ENCODE measurements around the gene ZC3H11A.
"Not testable (repeated sequence)": the region's sequence is repeated elsewhere in the genome, so short reads cannot be mapped to it uniquely, and the experiment has no call there.

The ZC3H11A gene

DNA sequence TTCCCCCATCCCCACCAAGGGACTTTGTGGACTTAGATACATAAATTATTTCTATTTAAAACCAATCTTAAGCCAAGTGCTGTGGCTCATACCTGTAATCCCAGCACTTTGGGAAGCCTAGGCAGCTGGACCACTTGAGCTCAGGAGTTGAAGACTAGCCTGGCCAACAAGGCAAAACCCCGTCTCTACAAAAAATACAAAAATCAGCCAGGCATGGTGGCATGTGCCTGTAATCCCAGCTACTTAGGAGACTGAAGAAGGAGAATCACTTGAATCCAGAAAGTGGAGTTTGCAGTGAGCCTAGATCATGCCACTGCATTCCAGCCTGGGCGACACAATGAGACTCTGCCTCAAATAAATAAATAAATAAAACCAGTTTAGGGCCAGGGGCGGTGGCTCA, 34.9 kb upstream of the ZC3H11A start:
- ChIA-PET CTCF (interaction anchor here (0.7 kb wide), 1 partner anchor 10 kb away, joined by 3 read pairs; no protein-coding TSS in a partner anchor), POLR2A (no interaction called here)
- no peak overlapping the region for H3K4me3 ChIP-seq (ENCODE audit: low read depth, low read length)
- no peak for DNase-seq (ENCODE audit: low read depth, low spot score)
- TF ChIP-seq, protein P1, sequence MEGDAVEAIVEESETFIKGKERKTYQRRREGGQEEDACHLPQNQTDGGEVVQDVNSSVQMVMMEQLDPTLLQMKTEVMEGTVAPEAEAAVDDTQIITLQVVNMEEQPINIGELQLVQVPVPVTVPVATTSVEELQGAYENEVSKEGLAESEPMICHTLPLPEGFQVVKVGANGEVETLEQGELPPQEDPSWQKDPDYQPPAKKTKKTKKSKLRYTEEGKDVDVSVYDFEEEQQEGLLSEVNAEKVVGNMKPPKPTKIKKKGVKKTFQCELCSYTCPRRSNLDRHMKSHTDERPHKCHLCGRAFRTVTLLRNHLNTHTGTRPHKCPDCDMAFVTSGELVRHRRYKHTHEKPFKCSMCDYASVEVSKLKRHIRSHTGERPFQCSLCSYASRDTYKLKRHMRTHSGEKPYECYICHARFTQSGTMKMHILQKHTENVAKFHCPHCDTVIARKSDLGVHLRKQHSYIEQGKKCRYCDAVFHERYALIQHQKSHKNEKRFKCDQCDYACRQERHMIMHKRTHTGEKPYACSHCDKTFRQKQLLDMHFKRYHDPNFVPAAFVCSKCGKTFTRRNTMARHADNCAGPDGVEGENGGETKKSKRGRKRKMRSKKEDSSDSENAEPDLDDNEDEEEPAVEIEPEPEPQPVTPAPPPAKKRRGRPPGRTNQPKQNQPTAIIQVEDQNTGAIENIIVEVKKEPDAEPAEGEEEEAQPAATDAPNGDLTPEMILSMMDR (IDR thresholded peaks at IDR 0.05; ENCODE audit: insufficient read depth, low read length, missing control alignments): no peak

DNA sequence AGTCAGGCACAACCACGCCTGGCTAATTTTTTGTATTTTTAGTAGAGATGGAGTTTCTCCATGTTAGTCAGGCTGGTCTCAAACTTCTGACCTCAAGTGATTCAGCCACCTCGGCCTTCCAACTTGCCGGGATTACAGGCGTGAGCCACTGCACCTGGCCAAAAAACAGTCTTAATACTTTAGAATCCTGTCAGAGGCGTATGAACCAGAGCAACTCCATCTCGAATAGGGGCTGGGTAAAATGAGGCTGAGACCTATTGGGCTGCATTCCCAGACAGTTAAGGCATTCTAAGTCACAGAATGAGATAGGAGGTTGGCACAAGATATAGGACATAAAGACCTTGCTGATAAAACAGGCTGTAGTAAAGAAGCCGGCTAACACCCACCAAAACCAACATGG, 33.5 kb upstream of the ZC3H11A start:
- CTCF ChIA-PET; DNase-seq (ENCODE audit: low read depth, low spot score); POLR2A ChIA-PET; H3K4me3 ChIP-seq (ENCODE audit: low read depth, low read length): not testable (repeated sequence)

DNA sequence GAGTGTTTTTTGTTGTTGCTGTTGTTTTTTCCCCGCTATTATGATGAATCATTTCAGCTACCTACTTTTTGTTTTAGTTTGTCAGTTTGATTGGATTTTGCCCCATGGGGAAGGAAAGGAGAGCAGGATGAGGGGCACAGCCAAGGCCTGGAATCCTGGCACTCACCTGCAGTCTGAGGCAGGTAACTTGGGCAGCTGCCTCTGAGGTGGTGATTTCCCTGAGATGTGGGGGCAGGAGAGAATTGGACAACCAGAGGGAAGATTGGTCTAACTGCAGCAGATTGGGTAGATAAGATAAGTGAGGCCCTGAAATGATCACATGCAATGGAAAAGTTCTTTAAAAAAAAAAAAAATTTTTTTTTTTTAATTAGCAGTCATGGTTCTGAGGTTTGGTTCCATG, 31.9 kb upstream of the ZC3H11A start:
- no peak for DNase-seq (ENCODE audit: low read depth, low spot score)
- no peak overlapping the region for H3K4me3 ChIP-seq (ENCODE audit: low read depth, low read length)
- ChIA-PET CTCF (no interaction called here), POLR2A (no interaction called here)
- TF ChIP-seq, protein P1 (IDR thresholded peaks at IDR 0.05; ENCODE audit: insufficient read depth, low read length, missing control alignments): no peak

DNA sequence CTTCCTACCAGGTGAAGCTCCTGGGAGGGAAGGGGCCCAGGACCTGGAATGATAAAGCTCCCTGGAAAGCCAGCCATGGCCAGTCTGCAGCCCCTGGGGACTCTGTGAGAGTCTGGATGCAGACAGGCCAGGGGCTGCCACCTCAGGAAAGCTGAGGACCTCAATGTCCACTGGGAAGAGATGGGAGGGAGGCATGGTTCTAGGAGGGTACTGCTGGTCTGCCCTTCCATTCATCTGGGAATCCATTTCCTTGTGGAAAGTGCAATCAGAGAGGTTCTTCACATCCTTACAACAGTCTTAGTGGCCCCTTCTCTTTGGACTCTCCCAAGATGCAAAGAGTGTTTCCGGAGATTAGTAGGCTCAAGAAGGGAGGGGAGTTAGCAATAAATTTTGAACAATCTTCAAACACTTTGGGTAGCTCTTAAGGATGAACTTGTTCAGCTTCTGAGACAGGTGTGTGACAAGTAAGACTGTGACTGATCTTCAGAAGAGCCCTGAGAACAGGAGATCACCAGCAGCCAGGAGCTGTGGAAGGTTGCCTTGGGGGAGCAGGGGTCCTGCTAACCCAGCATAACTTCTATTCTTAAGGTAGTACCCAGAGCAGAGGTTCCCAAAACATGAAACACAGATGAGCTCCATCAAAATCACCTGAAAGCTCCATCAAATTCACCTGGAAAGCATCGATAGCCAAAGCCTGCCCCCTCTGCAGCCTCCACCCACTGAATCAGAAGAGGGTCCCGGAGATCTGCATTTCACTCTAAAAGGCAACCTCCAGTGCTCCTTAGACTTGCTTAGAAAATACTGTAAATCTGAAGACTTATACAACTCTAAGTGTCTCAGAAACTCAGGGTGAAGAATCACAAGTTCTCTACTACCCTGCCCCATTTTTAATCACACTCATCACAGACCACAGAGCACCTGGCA, 31.1 kb upstream of the ZC3H11A start:
- ChIA-PET CTCF (no interaction called here), POLR2A (no interaction called here)
- no peak for DNase-seq (ENCODE audit: low read depth, low spot score)
- H3K4me3 ChIP-seq (ENCODE audit: low read depth, low read length): no peak overlapping the region
- TF ChIP-seq, protein P1 (IDR thresholded peaks at IDR 0.05; ENCODE audit: insufficient read depth, low read length, missing control alignments): no peak

DNA sequence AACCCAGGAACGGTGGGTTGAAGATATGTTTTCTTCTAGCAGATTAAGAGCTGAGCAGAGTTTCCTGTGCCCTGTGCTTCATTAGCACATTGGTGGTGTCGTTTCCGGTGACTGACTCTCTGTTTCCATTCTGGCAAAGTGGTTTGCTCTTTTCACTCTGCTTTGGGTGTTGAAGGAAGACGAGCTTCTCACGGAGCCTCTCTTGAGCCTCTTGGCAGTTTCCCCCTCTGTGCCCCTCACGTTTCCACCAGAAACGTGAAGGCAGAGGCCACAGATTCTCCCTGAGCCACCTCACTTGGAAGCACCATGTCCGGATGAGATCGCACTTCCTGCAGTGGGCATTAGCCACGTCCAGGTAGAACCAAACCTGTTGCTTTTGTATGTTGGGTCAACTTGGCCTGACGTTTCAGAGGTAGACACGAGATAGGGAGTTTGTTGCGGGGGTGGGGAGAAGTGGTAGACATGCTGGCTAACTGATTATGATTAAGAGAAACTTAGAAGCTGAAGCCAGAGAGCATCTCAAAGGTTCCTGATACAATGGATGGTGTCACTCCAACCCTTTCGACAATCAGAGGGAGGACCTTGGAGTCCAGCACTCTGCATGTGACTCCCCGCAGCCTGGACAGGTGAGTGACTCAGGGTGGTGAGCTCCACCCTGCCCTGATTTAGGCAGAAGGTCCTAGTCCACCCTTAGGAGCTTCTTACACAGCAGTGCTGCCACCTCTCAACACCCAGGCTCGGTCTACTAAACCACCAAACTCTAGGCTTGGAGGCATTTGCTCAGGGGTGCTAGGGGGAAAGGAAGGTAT, 30.2 kb upstream of the ZC3H11A start, which contains the start of gene LAX1:
Gene LAX1, plus strand, starts transcription at position 155 of the 809 bp plus-strand sequence. Its CDS starts 383 bp downstream, at position 538.
- POLR2A ChIA-PET: no interaction called here
- no peak for DNase-seq (ENCODE audit: low read depth, low spot score)
- no peak within 1 kb of the TSS for H3K4me3 ChIP-seq (ENCODE audit: low read depth, low read length)

DNA sequence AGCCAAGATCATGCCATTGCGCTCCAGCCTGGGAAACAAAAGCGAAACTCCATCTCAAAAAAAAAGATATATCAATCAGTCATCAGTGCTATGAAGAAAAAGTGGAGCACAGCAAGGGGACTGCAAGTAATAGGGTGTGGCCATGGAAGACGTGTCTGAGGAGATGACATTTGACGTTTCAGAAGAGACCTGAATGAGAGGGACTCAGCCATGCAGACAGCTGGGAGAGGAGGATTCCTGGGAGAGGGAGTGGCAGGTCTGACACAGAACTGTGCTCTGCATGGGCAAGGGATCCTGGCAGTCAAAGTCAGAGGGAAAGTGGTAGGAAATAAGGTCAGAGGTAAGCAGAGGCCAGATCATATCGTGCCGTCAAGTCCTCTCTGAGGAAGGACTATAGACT, 27.2 kb upstream of the ZC3H11A start:
- ChIA-PET POLR2A (no interaction called here), CTCF (no interaction called here)
- no peak for DNase-seq (ENCODE audit: low read depth, low spot score)
- TF ChIP-seq, protein P1 (IDR thresholded peaks at IDR 0.05; ENCODE audit: insufficient read depth, low read length, missing control alignments): no peak
- H3K4me3 ChIP-seq (ENCODE audit: low read depth, low read length): no peak overlapping the region

More for the DNA sequence above, 30.2 kb upstream of the ZC3H11A start, which contains the start of gene LAX1:
- CTCF ChIA-PET: no interaction called here
- TF ChIP-seq, protein P1 (IDR thresholded peaks at IDR 0.05; ENCODE audit: insufficient read depth, low read length, missing control alignments): no peak

All from AG04449 (cell line).